Lung (tissue), 12 donors: Measurements from ENCODE around the gene MSH5. TPM values are rescaled to one million over a fixed set of nuclear protein-coding genes. Genes with fewer than 3 reads are reported as not detected.

Experiments used
- ATAC-seq: fragments of 200-7000 bp; cut with Tn5 transposase; one replicate; pipeline ENCODE4 v1.9.1; 2020; ENCODE audit warnings: moderate number of reproducible peaks; ENCODE audit not compliant: insufficient read depth, low FRiP score
- DNase-seq, 3 donors: peaks; one replicate each; pipeline ENCODE4 v3.0.0-alpha.2; 2013 to 2017
- H3K27ac ChIP-seq, 2 donors: one replicate each; pipeline ENCODE4 v1.5.1; 2013; ENCODE audit warnings: mild to moderate bottlenecking in 2 of 2, moderate library complexity in 2 of 2, control low read depth in 1 of 2, inconsistent platforms in 1 of 2, low read depth in 1 of 2, low read length in 1 of 2
- H3K27me3 ChIP-seq, 3 donors: one replicate each; pipeline ENCODE4 v1.5.1; 2013; ENCODE audit warnings: low read length in 2 of 3; ENCODE audit not compliant: control insufficient read depth in 3 of 3, insufficient read depth in 3 of 3
- H3K36me3 ChIP-seq, 4 donors: one replicate each; pipeline ENCODE4 v1.5.1; 2013; ENCODE audit warnings: low read length in 4 of 4, mild to moderate bottlenecking in 1 of 4, moderate library complexity in 1 of 4; ENCODE audit not compliant: control insufficient read depth in 4 of 4, insufficient read depth in 4 of 4
- H3K4me1 ChIP-seq, 5 donors: one replicate each; pipeline ENCODE4 v1.5.1; 2013; ENCODE audit warnings: low read length in 5 of 5, mild to moderate bottlenecking in 2 of 5, moderate library complexity in 1 of 5; ENCODE audit not compliant: control insufficient read depth in 5 of 5, insufficient read depth in 5 of 5
- H3K4me3 ChIP-seq: one replicate; pipeline ENCODE4 v1.5.1; 2013; ENCODE audit warnings: mild to moderate bottlenecking, control low read depth, moderate library complexity
- H3K9ac ChIP-seq, 2 donors: one replicate each; pipeline ENCODE4 v1.5.1; 2013; ENCODE audit warnings: low read length in 2 of 2, control low read depth in 1 of 2; ENCODE audit not compliant: insufficient read depth in 1 of 2
- H3K9me3 ChIP-seq, 4 donors: one replicate each; pipeline ENCODE4 v1.5.1; 2013; ENCODE audit warnings: low read length in 3 of 4, mild to moderate bottlenecking in 1 of 4, moderate library complexity in 1 of 4; ENCODE audit not compliant: control insufficient read depth in 4 of 4, insufficient read depth in 3 of 4
- WGBS, 2 donors: extraction: QIAGEN DNeasy Blood & Tissue Kit; methylation state at CpG; one replicate each; pipeline ENCODE4 v1.1.7; 2013; 5-methylcytosine and 5-hydroxymethylcytosine counted together
- polyA plus RNA-seq, 2 donors: library from polyadenylated mRNA; stranded (reverse); fragments of 200-250 nt; gene quantifications; one replicate each; pipeline ENCODE4 v1.2.1, GENCODE V29; 2013
- total RNA-seq, 2 donors: library from RNA; depleted of rRNA in 1 of 2; stranded (reverse); fragments of >200 nt in 1 of 2; gene quantifications; one replicate each; pipeline ENCODE4 v1.2.1, GENCODE V29; 2014 to 2021
- TF ChIP-seq, protein P1 (sequence below): IDR thresholded peaks from 2 replicates; pipeline ENCODE4 v1.5.1; 2012; ENCODE audit warnings: mild to moderate bottlenecking; ENCODE audit errors: control extremely low read depth, extremely low read depth
- donor health status: control.
- donor health status: control.
- donor health status: Bipolar disorder and iron deficiency.
- donor health status: healthy.
- donor health status: DM: yes; HTN: yes; CAD: no.

Gene MSH5
- total and polyA plus RNA-seq, 4 donors, result 4.5 to 17.8 (median 13.4) TPM

DNA sequence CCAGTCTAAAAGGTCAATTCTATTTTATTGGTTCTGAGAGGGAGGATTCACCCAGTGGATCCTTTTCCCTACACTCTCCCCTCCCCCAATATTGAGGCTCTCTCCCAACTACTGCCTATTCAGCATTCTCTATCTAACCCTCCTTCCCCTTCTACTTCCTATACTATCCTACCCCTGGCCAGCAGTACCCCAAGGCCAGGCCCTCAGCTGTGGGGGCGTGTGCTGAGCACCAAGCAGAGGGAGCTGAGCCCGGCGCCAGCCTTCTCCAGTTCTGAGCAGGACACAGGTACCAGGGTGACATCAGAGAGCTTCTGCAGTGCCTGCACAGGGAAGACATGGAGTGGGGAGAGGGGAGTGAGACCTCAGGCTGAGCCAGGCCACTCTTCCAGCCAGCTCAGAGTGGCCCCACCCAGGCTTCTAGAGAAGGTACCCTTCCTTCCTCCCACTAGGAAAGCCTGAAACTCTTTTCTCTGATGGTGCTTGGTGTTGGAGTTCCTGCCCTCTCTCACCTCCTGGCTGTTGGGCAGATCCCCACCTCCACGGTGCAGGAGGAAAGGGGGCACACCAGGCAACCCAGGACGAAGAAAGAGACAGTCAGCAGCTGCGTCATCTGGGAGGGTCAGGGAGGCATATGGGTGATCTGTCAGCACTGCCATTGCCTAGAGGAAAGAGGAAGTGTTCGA is 12.6 kb upstream of the MSH5 start:
- DNase-seq (no peak), ATAC-seq (no peak)
- TF ChIP-seq, protein P1, sequence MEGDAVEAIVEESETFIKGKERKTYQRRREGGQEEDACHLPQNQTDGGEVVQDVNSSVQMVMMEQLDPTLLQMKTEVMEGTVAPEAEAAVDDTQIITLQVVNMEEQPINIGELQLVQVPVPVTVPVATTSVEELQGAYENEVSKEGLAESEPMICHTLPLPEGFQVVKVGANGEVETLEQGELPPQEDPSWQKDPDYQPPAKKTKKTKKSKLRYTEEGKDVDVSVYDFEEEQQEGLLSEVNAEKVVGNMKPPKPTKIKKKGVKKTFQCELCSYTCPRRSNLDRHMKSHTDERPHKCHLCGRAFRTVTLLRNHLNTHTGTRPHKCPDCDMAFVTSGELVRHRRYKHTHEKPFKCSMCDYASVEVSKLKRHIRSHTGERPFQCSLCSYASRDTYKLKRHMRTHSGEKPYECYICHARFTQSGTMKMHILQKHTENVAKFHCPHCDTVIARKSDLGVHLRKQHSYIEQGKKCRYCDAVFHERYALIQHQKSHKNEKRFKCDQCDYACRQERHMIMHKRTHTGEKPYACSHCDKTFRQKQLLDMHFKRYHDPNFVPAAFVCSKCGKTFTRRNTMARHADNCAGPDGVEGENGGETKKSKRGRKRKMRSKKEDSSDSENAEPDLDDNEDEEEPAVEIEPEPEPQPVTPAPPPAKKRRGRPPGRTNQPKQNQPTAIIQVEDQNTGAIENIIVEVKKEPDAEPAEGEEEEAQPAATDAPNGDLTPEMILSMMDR, result no peak
- Histone ChIP-seq H3K27ac (peak overlapping the region in 1 of 2 donors; percentile 80), H3K4me3 (no peak overlapping the region), H3K9ac (no peak overlapping the region), H3K27me3 (no peaks in the 10 kb centered on the region), H3K9me3 (no peaks in the 10 kb centered on the region), H3K4me1 (peaks cover 0 to 16% (median 6%) of the 10 kb centered on the region in 5 donors), H3K36me3 (peaks cover 5 to 34% (median 24%) of the 10 kb centered on the region in 4 donors)
- WGBS, 2 donors, result 54 to 58% methylated on average over 7 of the region's 7 CpGs

- no peak for ATAC-seq
- WGBS, 2 donors, result 75 to 77% methylated on average over 41 of the region's 41 CpGs
- peak overlapping the region in 1 of 2 donors; percentile 90 for H3K27ac ChIP-seq
- H3K4me1 ChIP-seq, result peaks cover 0 to 16% (median 6%) of the 10 kb centered on the region in 5 donors
- peak overlapping the region; percentile 36 for H3K4me3 ChIP-seq
- H3K36me3 ChIP-seq, result peaks cover 5 to 35% (median 26%) of the 10 kb centered on the region in 4 donors
- TF ChIP-seq, protein P1, result no peak
- DNase-seq, result no peak
- no peaks in the 10 kb centered on the region for H3K27me3 ChIP-seq
- H3K9me3 ChIP-seq, result no peaks in the 10 kb centered on the region
- H3K9ac ChIP-seq, result peak overlapping the region; percentile 36 to 41
These were observed 11.8 kb upstream of the MSH5 start for GRCh38 chr6:31727717-31728671.

- H3K27me3 ChIP-seq, result no peaks in the 10 kb centered on the region
- peak within 1 kb of the TSS; percentile 70 to 78 for H3K9ac ChIP-seq
- peak within 1 kb of the TSS; percentile 36 for H3K4me3 ChIP-seq
- TF ChIP-seq, protein P1, result no peak
- H3K27ac ChIP-seq, result peak within 1 kb of the TSS; percentile 90 to 93
- DNase-seq, result no peak
- ATAC-seq, result peak; percentile 19
- no peaks in the 10 kb centered on the region for H3K9me3 ChIP-seq
- peaks cover 0 to 16% (median 7%) of the 10 kb centered on the region in 5 donors for H3K4me1 ChIP-seq
- 18 to 32% methylated on average over 36 of the region's 36 CpGs for WGBS, 2 donors
- H3K36me3 ChIP-seq, result peaks cover 7 to 43% (median 33%) of the 10 kb centered on the region in 4 donors
These were observed 10.9 kb upstream of the MSH5 start, which contains the start of gene DDAH2 for GRCh38 chr6:31728767-31729514. Gene DDAH2 (minus strand): TSS chr6:31729299. CDS start chr6:31729161, 138 bp downstream.
